NB4 (cell line): ENCODE measurements around the gene VGF.

Experiments
- CTCF ChIP-seq: IDR thresholded peaks from one replicate; pipeline ENCODE4 v1.5.1; 2012; ENCODE audit warnings: low read depth, low read length
- MAX ChIP-seq: IDR thresholded peaks from 2 replicates; pipeline ENCODE4 v1.6.1; 2011; ENCODE audit warnings: low read depth, low read length
- POLR2A ChIP-seq: IDR thresholded peaks from 2 replicates; pipeline ENCODE4 v1.6.1; 2011; ENCODE audit warnings: mild to moderate bottlenecking; ENCODE audit not compliant: insufficient read length; ENCODE audit errors: extremely low read depth

- no peak for TF ChIP-seq CTCF
- no peak for TF ChIP-seq POLR2A
- TF ChIP-seq MAX: no peak
Measured at GRCh38 chr7:101207459-101207858, 42.1 kb upstream of the VGF start.
